ENCODE data around the gene MTHFD2. TPM values are rescaled to one million over a fixed set of nuclear protein-coding genes. Genes with fewer than 3 reads are reported as not detected.

The MTHFD2 gene
- total and polyA plus RNA-seq, 3 experiments from 2014 or later = 11.0 to 397 (median 379) TPM

Other genes with a start within 250 kb of the MTHFD2 start
- gene TET3, start 213.7 kb upstream of the MTHFD2 start, total RNA-seq = 10 to 100 TPM; 19.9 to 20.5 TPM
- gene TET3, start 213.7 kb upstream of the MTHFD2 start, polyA plus RNA-seq = 0.78 TPM
- 100 to 1,000 TPM; 131 to 133 TPM for gene BOLA3, start 50.7 kb upstream of the MTHFD2 start, total RNA-seq
- gene BOLA3, start 50.7 kb upstream of the MTHFD2 start, polyA plus RNA-seq = 74.1 TPM
- 100 to 1,000 TPM; 177 to 185 TPM for gene MOB1A, start 19.7 kb upstream of the MTHFD2 start, total RNA-seq
- gene MOB1A, start 19.7 kb upstream of the MTHFD2 start, polyA plus RNA-seq = 161 TPM
- gene SLC4A5, start 144.8 kb downstream of the MTHFD2 start, total RNA-seq = 1 to 10 TPM; 1.8 to 1.9 TPM
- 0.13 TPM for gene SLC4A5, start 144.8 kb downstream of the MTHFD2 start, polyA plus RNA-seq
- 100 to 1,000 TPM; 113 to 114 TPM for gene DCTN1, start 181.7 kb downstream of the MTHFD2 start, total RNA-seq
- 90.2 TPM for gene DCTN1, start 181.7 kb downstream of the MTHFD2 start, polyA plus RNA-seq
- 1 to 10 TPM; 2.7 to 3.2 TPM for gene C2orf81, start 223.0 kb downstream of the MTHFD2 start, total RNA-seq
- 2.6 TPM for gene C2orf81, start 223.0 kb downstream of the MTHFD2 start, polyA plus RNA-seq
- 10 to 100 TPM; 75.5 to 86.6 TPM for gene WDR54, start 223.1 kb downstream of the MTHFD2 start, total RNA-seq
- gene WDR54, start 223.1 kb downstream of the MTHFD2 start, polyA plus RNA-seq = 55.5 TPM
- gene RTKN, start 243.3 kb downstream of the MTHFD2 start, total RNA-seq = 1 to 10 TPM; 1.1 to 1.4 TPM
- gene RTKN, start 243.3 kb downstream of the MTHFD2 start, polyA plus RNA-seq = 1.2 TPM